Pancreas (tissue), 10 donors: ENCODE results near the gene LRP1B. TPM values are rescaled to one million over a fixed set of nuclear protein-coding genes. Genes with fewer than 3 reads are reported as not detected.
A peak's percentile ranks its signal among the peaks of the same experiment; 100 is the strongest.

ENCODE experiments used
- ATAC-seq, 4 donors: fragments of 200-7000 bp; cut with Tn5 transposase; one replicate each; pipeline versions ENCODE4 v1.8.0 to v1.9.1; 2020; ENCODE audit warnings: mild to moderate bottlenecking in 4 of 4, moderate library complexity in 4 of 4
- DNase-seq, 6 donors: peaks; one replicate each; pipeline ENCODE4 v3.0.0-alpha.2; 2020
- FAIRE-seq: peaks from 2 replicates; lab custom pipeline; 2012; peaks lifted over from hg19 to GRCh38; lab: Jason Lieb, UNC
- H3K27ac ChIP-seq, 4 donors: fragments of 200-600 bp; sonication (generic); 1 replicate in 3 of 4; 2 replicates in 1 of 4; pipeline versions ENCODE4 v1.5.0 to v1.8.0; 2020
- H3K27me3 ChIP-seq, 4 donors: fragments of 200-600 bp; one replicate each; pipeline ENCODE4 v1.8.0; 2021
- H3K36me3 ChIP-seq, 3 donors: fragments of 200-600 bp; sonication (generic) in 1 of 3; one replicate each; pipeline versions ENCODE4 v1.5.0 to v1.8.0; 2020 to 2021
- H3K4me1 ChIP-seq, 3 donors: fragments of 200-600 bp; one replicate each; pipeline ENCODE4 v1.8.0; 2021
- H3K4me3 ChIP-seq, 4 donors: fragments of 200-600 bp; sonication (generic) in 2 of 4; one replicate each; pipeline versions ENCODE4 v1.5.0 to v1.8.0; 2020 to 2021
- H3K9me3 ChIP-seq, 4 donors: fragments of 200-600 bp; one replicate each; pipeline ENCODE4 v1.8.0; 2021
- WGBS, 2 donors: extraction: QIAGEN DNeasy Blood & Tissue Kit; methylation state at CpG; one replicate each; pipeline ENCODE4 v1.1.7; 2013; 5-methylcytosine and 5-hydroxymethylcytosine counted together
- intact Hi-C, 3 donors: fragments of 100-400 bp; cut with DNase I; formaldehyde crosslinking; loops; one replicate each; pipeline versions ENCODE4 v1.11.1 to v1.14.2; 2022
- polyA plus RNA-seq, 2 donors: library from polyadenylated mRNA; stranded (reverse); fragments of 200-250 nt; gene quantifications; one replicate each; pipeline ENCODE4 v1.2.3, GENCODE V29; 2013
- total RNA-seq, 6 donors: library from RNA; stranded (reverse); fragmentation: NEBNext Ultra II Directional in 4 of 6; extraction: Animal tissue kit (Norgen Biotek cat#: 25700) in 4 of 6; gene quantifications; one replicate each; pipeline versions ENCODE4 v1.2.1 to v1.2.4, GENCODE V29; 2021 to 2023
- TF ChIP-seq, protein P1 (sequence below), 4 donors: fragments of 200-600 bp; sonication (generic) in 3 of 4; IDR thresholded peaks; one replicate each; pipeline versions ENCODE4 v1.5.0 to v1.8.0; 2021; ENCODE audit warnings: antibody characterized with exemption in 4 of 4
- donor health status: healthy with polysubstance abuse.
- donor health status: DM: no; HTN: no; CAD: no; lungs with moderate emphysema.
- donor health status: DM: no; HTN: no; CAD: no.
- donor health status: control.
- donor health status: control.
- donor health status: Bipolar disorder and iron deficiency.
- donor health status: DM: yes; HTN: yes; CAD: no.
- donor health status: DM: no; HTN: no; CAD: no.
- donor health status: DM: no; HTN: no; CAD: no.
- donor health status: DM: yes; HTN: yes; CAD: no.

Gene LRP1B
- total and polyA plus RNA-seq, 8 donors, result 0.06 to 0.55 (median 0.25) TPM

DNA sequence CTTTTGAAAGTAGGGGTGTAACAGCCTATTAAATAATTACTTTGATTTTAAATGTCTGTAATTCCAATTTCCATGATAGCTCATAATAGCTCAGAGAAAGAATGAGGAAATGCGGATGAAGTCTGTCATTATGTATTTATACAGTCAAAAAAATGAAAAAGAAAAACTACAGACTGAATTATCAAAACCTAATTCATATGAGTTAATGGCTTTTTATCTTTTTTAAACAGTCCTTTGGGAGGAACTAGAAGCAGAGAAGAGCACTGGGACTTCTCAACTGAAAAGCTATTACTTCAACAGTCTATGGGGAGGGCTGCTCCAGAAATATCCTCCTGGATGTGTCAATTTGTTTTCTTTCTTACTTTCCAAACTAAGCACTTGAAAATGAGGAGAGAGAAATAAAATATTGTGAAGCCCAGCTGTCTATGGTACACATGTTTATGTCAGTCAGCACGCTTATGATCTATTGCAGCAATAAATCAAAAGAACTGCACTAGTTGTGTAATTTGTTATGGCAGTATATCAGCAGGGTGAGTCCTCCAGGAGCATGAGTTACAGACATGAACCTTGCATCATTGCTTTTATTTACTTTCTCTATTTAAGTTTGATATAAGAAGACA lies 1550.2 kb downstream of the LRP1B start:
- no peak overlapping the region for H3K4me3 ChIP-seq
- H3K27ac ChIP-seq, result no peak overlapping the region
- WGBS, 2 donors, result 46% methylated on average over 2 of the region's 2 CpGs
- TF ChIP-seq, protein P1, sequence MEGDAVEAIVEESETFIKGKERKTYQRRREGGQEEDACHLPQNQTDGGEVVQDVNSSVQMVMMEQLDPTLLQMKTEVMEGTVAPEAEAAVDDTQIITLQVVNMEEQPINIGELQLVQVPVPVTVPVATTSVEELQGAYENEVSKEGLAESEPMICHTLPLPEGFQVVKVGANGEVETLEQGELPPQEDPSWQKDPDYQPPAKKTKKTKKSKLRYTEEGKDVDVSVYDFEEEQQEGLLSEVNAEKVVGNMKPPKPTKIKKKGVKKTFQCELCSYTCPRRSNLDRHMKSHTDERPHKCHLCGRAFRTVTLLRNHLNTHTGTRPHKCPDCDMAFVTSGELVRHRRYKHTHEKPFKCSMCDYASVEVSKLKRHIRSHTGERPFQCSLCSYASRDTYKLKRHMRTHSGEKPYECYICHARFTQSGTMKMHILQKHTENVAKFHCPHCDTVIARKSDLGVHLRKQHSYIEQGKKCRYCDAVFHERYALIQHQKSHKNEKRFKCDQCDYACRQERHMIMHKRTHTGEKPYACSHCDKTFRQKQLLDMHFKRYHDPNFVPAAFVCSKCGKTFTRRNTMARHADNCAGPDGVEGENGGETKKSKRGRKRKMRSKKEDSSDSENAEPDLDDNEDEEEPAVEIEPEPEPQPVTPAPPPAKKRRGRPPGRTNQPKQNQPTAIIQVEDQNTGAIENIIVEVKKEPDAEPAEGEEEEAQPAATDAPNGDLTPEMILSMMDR (IDR thresholded peaks at IDR 0.05), result no peak
- ATAC-seq (no peak), FAIRE-seq (no peak), DNase-seq (no peak)
- H3K36me3 ChIP-seq, result no peaks in the 10 kb centered on the region
- H3K4me1 ChIP-seq, result no peaks in the 10 kb centered on the region
- no peaks in the 10 kb centered on the region for H3K27me3 ChIP-seq
- no peaks in the 10 kb centered on the region for H3K9me3 ChIP-seq
- intact Hi-C loops, result no loop called here

- H3K4me3 ChIP-seq, result no peak overlapping the region
- intact Hi-C loops, result no loop called here
- no peaks in the 10 kb centered on the region for H3K4me1 ChIP-seq
- DNase-seq, result no peak
- no peak overlapping the region for H3K27ac ChIP-seq
- 85 to 91% methylated on average over 2 of the region's 2 CpGs for WGBS, 2 donors
- ATAC-seq, result no peak
- TF ChIP-seq, protein P1 (IDR thresholded peaks at IDR 0.05), result no peak
- H3K27me3 ChIP-seq, result no peaks in the 10 kb centered on the region
- no peak for FAIRE-seq
- H3K36me3 ChIP-seq, result no peaks in the 10 kb centered on the region
- H3K9me3 ChIP-seq, result no peaks in the 10 kb centered on the region
These were observed 1553.4 kb downstream of the LRP1B start for GRCh38 chr2:140577453-140577852.

- ATAC-seq, result no peak
- no peak overlapping the region for H3K4me3 ChIP-seq
- TF ChIP-seq, protein P1 (IDR thresholded peaks at IDR 0.05), result no peak
- FAIRE-seq, result no peak
- intact Hi-C loops, result no loop called here
- H3K27me3 ChIP-seq, result no peaks in the 10 kb centered on the region
- DNase-seq, result no peak
- no peak overlapping the region for H3K27ac ChIP-seq
- 87 to 97% methylated on average over 2 of the region's 2 CpGs for WGBS, 2 donors
- no peaks in the 10 kb centered on the region for H3K4me1 ChIP-seq
- H3K36me3 ChIP-seq, result no peaks in the 10 kb centered on the region
- no peaks in the 10 kb centered on the region for H3K9me3 ChIP-seq
These were observed 1563.1 kb downstream of the LRP1B start for GRCh38 chr2:140567734-140568133.

DNA sequence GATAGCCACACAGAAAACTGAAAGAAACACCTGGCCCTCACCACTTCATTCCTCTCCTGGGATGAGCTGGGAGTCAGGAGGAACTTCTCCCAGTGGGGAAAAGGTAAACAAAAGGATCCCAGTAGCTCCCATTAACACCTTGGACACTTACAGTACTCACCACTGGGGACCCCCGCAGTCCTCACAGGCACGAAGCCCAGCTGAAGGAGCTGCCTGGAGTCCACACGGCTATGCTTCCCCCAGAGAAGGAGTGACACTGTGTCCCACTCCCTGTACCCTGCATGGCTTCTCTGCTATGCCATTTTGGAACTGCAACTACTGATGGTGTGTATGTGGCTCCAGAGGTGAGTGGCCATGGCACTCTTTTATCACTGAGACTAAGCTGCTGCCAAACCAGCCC lies 1565.1 kb downstream of the LRP1B start:
- no peaks in the 10 kb centered on the region for H3K36me3 ChIP-seq
- intact Hi-C loops, result no loop called here
- no peak for ATAC-seq

GRCh38 chr2:140555701-140556100 lies 1575.1 kb downstream of the LRP1B start:
- no peak overlapping the region for H3K27ac ChIP-seq
- DNase-seq, result no peak

More for the DNA sequence above, 1565.1 kb downstream of the LRP1B start:
- no peaks in the 10 kb centered on the region for H3K4me1 ChIP-seq
- TF ChIP-seq, protein P1 (IDR thresholded peaks at IDR 0.05), result no peak
- FAIRE-seq (no peak), DNase-seq (no peak)
- no peak overlapping the region for H3K27ac ChIP-seq
- no peak overlapping the region for H3K4me3 ChIP-seq
- H3K27me3 ChIP-seq, result no peaks in the 10 kb centered on the region
- H3K9me3 ChIP-seq, result no peaks in the 10 kb centered on the region
- WGBS, 2 donors, result 75 to 80% methylated on average over 3 of the region's 3 CpGs

More at GRCh38 chr2:140555701-140556100, 1575.1 kb downstream of the LRP1B start:
- 29 to 46% methylated on average over 2 of the region's 2 CpGs for WGBS, 2 donors
- Histone ChIP-seq H3K9me3 (no peaks in the 10 kb centered on the region), H3K27me3 (no peaks in the 10 kb centered on the region), H3K36me3 (no peaks in the 10 kb centered on the region), H3K4me3 (no peak overlapping the region), H3K4me1 (peaks cover 0 to 7% (median 0%) of the 10 kb centered on the region in 3 donors)
- ATAC-seq, result peak in 2 of 4 donors; percentile 27 to 71
- TF ChIP-seq, protein P1 (IDR thresholded peaks at IDR 0.05), result no peak
- intact Hi-C loops, result no loop called here
- no peak for FAIRE-seq
